SIG-M5 treated with dmso at 0.1 percent for 504 hours (cell line): ENCODE results near the gene TBL1XR1.

Experiments used
- DNase-seq: peaks from one replicate; lab custom pipeline; 2025; ENCODE audit not compliant: unreplicated experiment; lab: John Stamatoyannopoulos, UW

TBL1XR1 gene

DNA sequence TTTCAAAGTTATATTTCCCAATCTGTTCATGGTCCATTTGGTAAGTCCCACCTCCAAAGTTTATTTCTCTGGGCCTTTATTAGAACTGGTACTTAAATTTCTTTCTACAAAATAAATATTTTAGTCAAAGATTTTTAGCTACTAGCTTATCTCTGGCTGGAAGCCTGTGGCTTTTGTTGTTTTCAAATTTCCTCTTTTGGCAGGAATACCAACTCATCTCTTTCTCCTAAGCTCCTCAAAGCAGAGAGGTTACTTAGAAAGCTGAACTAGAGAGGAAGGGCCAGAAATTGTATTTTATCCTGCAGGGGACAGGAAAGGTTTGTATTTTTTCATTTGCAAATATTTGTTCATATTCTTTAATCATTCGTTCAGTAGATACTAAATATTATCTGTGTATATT lies 227.8 kb downstream of the TBL1XR1 start:
- no peak for DNase-seq
